HS-5 (cell line): ENCODE data around the gene NFATC2.

Experiments used
- DNase-seq: peaks from one replicate; pipeline ENCODE4 v3.0.0-alpha.2; 2012; ENCODE audit warnings: low read depth

The NFATC2 gene

GRCh38 chr20:51374961-51375360 lies 167.6 kb downstream of the NFATC2 start:
- DNase-seq = no peak

DNA sequence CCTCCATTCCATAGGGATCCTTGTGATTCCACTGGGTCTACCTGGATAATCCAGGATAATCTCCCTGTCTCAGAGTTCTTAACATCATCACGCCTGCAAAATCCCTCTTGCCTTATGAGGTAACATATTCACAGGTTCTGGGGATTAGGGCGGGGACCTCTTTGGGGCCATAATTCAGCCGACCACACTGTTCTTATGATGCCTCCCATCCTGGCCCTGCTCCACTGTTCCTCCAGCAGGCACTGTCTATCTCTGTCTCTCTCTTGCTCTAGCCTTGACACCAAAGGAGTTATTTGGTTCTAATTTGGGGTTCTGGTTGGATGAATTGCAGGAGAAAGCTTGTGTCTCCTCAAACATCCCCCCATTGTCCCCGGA lies 168.1 kb downstream of the NFATC2 start:
- DNase-seq = no peak

DNA sequence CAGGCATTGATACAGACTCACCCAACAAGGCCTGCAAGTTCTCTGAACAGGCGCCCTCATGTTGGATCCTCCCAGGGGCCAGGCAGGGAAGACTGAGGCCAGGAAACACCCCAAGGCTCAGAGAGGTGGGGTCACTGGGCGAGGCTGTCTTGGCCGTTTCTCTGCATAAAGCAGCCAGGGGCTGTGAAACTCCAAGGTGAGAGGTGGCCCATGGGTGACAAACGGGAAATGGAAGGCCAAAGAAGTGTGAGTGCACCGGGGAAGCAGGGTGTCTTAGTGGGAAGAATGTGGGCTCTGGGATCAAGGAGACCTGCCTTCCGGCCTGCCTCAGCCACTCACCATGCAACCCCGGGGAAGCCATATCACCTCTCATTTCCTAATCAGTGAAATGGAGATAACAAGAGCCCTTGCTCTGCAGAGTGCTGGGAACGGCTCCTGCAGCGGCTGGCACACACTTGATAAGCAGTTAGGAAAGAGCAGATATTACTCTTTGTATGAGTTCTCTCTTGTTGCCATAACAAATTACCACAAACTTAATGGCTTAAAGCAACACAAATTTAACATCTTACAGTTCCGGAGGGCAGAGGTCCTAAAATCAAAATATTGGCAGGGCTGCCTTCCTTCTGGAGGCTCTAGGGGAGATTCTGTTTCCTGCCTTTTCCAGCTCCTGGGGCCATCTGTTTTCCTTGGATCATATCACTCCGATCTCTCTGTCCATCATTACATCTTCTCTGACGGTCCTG lies 168.6 kb downstream of the NFATC2 start:
- no peak for DNase-seq

DNA sequence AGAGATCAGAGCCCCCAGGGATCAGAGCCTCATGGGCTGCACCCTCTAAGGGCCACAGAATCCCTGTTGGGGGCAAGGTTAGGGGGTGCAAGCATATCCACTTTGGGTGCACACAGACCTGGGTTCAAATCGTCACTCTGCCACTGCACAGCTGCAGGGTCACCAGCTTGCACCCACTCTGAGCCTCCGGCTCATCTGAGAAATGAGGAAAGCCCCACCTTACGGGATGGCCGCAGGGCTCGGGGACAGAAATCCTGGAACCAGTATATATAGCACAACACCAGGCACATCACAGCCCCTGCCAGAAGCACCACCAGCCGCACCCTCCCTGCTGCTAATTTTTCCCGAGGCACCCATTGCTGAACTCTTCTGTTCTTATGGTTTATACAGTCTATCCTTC lies 169.6 kb downstream of the NFATC2 start:
- DNase-seq = no peak

DNA sequence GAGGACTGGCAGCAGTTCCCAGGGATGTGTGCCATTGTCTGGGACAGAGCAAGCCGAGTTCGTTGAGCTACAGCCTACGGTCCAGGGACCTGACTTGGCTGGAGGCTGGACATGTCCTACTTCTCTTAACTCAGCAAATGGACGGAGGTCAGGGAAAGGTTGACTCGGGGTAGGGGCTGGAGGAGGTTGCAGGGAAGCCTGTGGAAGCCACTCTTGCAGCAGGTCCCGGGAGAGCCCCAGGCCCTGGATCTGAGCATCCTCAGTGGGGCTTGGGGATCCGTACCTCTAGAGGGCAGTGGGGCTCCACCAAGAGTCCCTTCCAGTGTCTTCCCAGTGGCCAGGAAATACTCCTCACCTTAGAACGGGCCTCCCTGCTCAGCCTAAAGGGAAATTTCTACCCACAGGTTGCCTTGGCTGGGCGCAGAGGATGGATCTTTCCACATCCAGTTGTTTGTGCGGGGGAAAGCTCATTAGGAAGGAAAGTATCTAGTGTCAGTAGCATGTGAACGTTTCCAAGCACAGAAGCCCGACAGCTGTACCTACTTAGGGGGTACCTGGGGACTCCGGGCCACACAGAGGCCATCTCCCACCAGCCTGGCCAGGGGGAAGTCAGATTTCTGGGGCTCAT lies 170.2 kb downstream of the NFATC2 start:
- no peak for DNase-seq

- DNase-seq = no peak
Measured at GRCh38 chr20:51371720-51372119, 170.8 kb downstream of the NFATC2 start.

DNA sequence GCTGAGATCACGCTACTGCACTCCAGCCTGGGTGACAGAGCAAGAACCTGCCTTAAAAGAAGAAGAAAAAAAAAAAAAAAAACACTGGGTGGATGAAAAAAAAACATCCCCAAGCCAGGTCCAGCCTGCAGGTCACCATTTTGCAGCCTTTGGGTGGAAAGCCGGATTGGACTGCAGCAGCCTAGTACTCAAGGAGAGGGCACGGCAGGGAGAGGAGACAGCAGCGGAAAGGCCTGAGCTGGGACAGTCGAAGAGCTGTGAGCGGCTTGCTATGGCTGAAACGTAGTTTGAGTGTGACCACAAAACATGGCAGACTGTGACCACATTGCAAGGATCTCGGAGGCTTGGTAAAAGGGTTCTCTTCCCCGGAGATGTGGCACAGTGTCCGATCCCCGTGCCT lies 173.0 kb downstream of the NFATC2 start:
- no peak for DNase-seq

DNA sequence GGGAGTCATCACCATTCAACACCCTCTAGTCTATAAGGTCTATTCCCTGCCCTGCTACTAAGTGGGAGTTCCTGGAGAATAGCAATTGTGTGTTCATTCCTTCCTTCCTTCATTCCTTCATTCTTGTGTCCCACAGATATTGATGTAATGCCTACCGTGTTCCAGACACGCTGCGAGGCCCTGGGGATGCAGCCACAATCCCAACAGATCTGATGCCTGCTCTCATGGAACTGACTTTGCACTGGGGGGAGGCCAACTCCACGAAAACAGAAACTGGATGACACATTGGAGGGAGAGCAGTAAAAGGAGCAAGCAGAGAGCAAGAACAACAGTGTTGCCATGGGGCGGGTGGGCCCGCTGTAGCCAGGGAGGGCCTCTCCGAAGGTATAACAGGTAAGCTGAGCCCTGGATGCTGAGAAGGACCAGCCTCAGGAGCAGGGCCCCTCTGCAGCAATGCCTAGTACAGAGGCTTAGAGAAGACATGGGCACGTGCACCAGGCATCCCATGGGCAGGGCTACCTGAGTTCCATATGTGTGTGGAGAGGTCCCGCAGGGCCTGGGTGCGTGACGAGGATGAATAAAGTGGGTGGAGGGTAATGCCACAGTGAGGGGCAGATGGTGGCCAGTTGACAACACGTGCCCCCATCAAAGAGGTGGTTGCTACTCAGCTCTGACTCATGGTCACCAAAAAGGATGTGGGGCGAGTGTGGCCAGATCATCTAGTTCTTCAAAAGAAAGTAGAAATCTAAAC lies 173.9 kb downstream of the NFATC2 start:
- DNase-seq = no peak

DNA sequence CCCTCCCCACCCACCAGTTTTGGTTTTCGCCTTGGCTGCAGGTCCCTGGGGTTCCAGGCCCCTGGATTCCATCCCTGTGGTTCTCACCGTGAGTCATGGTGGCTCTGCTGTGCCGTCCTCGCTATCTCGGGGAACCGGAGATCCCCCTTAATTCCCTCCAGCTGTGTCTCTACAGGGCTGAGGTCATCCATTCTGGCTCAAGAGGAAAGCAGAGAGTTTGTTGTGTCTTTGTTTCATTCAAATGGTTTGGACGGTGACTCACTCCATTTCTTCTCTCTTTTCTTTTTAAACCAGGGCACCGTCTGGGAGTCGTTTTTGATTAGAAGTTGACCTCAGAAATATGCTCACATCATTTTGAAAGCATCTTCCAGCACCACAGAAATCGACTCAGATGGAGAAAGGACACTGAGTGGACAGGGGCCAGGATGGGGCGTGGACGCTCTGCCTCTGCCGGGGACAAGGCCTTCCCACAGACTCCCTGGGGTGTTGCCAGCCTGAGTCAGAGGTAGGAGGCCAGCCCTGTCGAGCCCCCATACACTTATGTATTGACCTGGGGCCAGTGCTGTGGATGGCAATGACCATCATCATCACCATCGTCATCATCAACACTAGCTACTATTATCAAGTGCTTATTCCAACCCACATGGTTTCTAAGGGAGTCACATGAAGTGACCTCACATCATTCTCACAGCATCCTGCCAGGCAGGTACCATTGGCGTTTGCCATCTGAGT lies 176.2 kb downstream of the NFATC2 start:
- peak; percentile 100 for DNase-seq

DNA sequence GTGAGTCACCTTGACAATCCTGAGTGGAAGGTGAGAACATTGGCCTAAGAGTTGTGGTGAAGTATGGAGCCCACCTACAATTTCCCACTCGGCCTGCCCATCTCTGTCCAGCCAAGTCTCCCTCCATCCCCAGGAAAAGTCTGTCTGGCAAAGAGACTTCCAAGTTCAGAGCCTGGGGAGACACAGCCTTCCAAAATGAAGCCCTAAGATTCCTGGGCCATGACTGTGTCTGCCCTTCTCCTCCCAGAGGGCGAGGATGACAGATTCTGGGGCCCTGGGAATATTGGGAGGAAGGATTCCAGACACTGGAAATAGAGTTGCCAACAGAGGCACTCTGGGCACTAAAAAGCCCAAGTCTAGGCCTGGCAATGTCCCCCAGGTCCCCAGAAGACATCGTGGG lies 176.8 kb downstream of the NFATC2 start:
- DNase-seq = peak; percentile 100

DNA sequence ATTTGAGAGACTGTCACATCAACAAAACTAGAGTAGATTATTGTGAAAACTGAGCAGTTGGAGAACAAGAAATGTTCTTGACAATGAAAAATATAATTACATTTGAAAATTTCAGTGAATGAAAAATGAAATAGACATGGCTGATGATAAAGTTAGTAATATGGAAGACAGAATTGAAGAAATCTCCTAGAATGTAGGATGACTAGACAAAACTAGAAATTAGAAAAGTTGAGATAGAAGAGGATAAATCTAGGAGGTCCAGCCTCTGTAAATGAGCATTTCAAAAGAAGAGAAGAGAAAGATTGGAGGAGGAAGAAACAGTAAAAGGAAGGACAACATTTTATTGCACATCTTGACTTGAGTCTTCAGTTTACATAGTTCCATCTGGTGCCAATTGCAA lies 178.7 kb downstream of the NFATC2 start:
- no peak for DNase-seq

DNA sequence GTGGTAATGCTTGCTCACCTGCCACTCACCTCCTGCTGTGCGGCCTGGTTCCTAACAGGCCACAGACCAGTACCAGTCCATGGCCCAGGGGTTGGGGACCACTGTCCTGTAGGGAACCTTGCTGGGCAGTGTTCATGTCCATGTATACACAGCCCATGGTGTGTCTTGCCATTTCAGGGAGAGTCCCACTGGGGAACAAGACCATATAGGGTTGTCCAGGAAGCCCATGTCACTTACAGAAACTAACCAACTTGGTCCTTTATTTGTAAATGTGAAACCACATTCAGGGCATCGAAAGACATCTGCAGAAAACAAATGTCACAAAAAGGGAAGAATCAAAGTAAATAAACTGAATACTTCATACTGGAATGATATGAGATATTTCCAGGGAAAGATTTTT lies 179.1 kb downstream of the NFATC2 start:
- no peak for DNase-seq

- no peak for DNase-seq
Measured at GRCh38 chr20:51362254-51362653, 180.3 kb downstream of the NFATC2 start.

DNA sequence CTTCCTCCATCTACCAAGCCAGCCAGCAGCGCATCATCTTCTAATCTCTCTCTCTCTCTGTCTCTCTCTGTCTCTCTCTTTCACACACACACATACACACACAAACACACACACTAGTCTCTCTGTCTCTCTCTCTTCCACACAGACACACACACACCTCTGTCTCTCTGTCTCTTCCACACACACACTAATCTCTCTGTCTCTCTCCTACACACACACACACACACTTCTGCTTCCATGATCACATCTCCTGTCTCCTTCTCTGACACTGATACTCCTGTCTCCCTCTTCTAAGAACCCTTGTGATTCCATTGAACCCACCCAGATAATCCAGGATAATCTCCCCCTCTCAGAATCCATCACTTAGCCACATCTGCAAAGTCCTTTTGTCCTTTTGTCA lies 181.3 kb downstream of the NFATC2 start:
- DNase-seq = no peak

- peak; percentile 100 for DNase-seq
Measured at GRCh38 chr20:51360451-51361201, 181.9 kb downstream of the NFATC2 start.

- DNase-seq = no peak
Measured at GRCh38 chr20:51359947-51360346, 182.6 kb downstream of the NFATC2 start.

GRCh38 chr20:51359401-51359800 lies 183.1 kb downstream of the NFATC2 start:
- DNase-seq = no peak

DNA sequence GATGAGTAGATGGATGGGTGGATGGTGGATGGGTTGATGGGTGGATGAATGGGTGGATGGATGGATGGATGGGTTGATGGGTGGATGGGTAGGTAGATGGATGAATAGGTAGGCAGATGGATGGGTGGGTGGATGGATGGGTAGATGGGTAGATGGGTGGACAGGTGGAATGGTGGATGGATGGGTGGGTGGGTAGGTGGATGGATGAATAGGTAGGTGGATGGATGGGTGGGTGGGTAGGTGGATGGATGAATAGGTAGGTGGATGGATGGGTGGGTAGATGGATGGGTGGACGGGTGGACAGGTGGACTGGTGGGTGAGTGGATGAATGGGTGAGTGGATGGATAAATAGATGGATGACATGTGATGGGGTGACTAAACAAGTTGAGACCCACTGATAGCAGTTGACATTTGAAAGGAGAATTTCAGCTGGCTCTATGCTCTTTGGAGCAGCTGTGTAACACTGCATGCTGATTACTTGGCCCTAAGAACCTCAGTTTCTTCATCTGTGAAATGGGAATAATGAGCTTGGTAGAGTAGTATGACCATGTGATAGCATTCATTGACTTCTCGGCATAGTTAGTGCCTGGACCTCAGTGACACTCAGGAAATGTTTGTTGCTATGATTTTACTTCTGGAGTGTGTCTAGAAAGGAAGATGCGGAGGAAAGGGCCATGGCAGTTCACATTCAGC lies 184.3 kb downstream of the NFATC2 start:
- DNase-seq = no peak

GRCh38 chr20:51357543-51357942 lies 185.0 kb downstream of the NFATC2 start:
- no peak for DNase-seq

DNA sequence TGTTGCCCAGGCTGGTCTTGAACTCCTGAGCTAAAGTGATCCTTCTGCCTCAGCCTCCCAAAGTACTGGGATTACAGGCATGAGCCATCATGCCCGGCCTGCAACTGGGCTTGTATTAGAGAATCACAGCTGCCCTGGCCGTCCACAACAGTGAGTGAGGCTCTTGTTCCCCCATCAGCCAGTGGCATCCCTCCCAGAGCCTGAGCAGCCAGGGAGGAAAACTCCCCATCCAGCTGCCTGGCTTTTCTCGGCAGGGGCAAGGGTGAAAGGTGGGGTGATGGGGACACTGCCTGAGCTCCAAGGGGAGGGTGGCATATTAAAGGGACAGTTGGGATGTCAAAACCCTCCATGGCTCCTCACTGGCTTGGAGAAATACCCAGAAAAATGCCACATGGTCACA lies 185.6 kb downstream of the NFATC2 start:
- no peak for DNase-seq

GRCh38 chr20:51354769-51355319 lies 187.7 kb downstream of the NFATC2 start:
- DNase-seq = peak; percentile 78
